ENCODE results near the gene KCNC1. TPM values are rescaled to one million over a fixed set of nuclear protein-coding genes. Genes with fewer than 3 reads are reported as not detected.

Gene KCNC1
- total RNA-seq, 1 experiment from 2014 or later = 0.17 TPM

DNA sequence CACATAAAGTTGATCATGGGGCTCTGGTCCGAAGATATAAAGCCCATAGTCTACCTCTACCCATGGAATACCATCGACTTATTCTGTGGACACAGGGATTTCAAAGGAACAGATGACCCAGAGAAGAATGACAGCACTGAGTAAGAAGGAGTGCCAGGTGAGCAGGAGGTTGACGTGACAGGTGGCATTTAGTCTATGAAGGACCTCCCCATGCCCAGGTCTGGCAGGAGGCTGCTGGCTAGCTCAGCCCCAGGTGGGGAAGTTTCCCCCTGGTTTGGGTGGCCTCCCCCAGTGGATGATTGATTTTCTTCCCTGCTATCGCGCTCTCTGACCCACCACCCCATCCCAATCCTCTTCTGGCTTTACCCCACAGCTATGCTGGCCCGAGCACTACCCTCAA lies 39.1 kb downstream of the KCNC1 start:
- no peak for DNase-seq (ENCODE audit: low read depth)

DNA sequence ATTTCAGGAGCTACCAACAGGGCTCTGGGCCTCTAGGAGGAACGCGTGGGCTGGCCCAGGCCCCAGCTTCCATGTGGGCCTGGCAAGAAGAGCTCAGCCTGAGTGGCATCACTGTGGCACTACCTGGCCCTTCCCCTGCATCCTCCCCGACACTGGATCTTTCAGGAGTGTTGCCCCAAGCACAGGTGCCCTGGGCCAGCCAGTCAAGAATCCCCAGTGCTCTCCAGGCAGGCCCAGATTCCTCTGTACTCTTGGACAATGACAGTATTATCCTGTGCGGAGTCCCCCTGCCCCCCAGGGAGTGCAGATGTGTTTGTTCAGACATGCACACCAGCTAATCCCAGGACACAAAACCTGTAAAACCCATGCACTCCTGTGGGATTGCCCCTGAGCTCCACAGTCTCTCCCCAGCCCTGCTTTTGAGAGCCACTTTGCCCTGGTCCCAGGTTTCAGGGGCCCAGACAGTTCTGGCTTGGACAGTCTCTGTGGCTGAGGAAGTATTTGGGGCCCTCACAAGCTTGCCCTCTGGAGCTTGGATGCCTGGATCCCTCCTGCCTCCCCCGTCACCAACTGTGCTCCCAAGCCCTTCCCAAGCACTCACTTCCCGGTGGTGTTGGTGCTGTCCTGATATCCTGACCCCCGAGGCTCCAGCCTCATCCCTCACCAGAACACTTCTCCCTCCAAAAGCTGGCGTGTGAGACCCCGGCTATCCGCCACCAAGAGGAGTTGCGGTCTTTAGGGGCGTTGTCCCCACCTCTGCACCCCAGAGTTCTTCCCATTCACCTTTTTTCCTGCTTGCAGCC lies 39.9 kb downstream of the KCNC1 start:
- no peak for DNase-seq (ENCODE audit: low read depth)

DNA sequence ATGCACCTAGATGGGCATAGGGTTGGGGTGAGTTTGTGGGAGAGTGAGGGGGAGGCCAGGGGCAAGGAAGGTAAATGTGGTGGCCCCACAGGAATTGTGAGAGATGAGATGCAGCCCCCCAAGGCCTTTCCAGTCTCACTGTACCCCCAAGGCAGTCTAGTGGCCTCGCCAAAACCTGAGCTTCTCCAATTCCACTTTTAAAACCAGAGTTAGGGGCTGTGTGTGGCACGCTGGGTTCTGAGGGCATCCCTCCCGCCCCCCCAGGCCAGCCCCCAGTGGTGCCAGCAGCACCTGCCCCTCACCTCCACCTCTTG lies 40.4 kb downstream of the KCNC1 start:
- DNase-seq (ENCODE audit: low read depth) = no peak

DNA sequence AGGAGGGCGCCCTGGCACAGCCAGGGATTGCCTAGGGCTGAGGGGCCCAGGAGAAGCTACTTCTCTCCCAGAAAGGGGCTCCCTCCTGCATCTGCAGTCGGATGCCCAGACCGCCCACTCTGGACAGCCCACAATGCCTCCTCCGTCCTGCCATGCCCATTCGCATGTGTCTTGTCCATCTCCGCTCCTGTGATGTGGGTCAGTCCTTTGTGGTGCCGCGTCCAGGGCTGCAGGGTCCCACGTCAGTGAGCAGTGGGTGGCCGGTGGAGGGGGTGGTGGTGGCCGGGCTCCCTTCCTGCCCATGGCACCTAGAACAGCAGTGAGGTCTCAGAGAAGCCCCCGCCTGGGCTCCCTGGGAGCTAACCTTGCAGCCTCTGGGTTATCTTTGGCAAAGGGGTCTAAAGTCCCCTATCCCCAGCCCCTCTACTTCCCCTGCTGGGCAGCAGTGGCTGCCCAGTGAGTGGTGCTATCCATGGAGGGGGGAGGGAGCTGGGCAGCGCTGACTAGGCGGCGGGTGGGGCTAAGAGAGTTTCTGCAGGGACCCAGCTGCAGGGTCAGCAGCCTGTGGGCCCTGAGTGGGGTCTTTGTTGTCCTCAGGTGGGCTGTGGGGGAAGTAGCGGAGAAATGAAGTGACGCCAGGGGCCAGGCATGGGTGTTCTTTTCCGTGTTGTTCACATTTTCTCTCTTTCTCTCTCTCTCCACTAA lies 41.1 kb downstream of the KCNC1 start:
- DNase-seq (ENCODE audit: low read depth) = no peak

DNA sequence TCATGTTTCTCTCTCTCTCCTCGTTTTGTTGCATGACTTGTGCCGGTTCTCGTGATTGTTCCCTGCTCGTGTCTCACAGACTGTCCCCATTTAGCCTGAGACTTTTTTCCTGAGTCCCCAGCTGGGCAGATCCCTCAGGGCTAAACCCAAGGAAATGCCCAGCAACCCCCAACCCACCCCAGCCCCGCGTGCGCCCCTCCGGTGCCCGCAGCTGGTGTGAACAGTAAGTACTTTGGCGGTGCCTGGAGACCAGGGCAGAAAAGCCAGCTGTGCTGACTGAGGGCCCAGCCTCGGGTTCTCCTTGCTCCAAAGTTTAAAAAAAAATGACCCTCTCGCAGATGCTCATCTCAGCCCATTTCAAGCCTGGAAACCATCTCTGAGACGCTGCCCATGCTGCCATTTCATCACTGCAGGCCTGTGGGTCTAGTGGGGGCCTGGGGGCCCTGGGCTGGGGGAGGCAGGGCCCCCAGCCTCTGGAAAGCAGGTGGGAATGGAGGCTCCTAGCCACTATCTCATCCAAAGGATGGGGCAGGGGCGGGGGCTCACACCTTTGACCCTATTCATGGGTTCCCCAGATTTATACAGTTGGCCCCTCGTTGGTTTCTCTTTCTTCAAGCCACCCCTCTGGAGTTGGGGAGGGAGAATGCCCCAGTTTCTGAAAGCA lies 41.8 kb downstream of the KCNC1 start:
- no peak for DNase-seq (ENCODE audit: low read depth)

DNA sequence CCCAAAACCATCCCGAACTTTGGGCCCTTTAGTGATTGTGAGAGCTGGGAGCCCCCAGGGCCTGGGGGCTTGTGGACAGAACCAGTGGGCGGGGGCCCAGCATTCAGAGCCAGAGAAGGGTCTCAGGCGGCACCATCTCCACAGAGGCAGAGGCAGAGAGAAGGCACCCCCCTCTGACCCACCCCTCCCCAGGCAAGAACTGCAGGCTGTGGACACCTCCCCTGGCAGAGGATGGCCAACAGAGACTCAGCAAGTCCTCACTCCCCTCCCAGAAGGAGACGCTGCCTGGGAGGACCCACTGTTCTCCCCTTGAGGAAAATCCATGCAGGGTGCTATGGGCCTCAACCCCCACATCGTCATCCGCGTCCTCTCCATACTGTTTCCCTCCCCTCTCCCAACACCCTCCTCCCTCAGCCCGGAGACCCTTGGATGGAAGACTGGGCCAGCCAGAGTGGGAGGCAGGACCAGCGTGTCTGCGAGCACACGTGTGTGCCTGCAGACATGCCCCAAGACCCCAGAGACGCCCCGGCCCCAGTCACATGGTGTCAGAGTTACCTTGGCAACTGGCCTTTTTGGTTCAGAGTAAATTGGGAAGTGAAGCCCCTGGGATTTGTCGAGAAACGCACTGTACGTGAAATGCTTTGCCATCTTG lies 42.6 kb downstream of the KCNC1 start:
- DNase-seq (ENCODE audit: low read depth) = no peak

DNA sequence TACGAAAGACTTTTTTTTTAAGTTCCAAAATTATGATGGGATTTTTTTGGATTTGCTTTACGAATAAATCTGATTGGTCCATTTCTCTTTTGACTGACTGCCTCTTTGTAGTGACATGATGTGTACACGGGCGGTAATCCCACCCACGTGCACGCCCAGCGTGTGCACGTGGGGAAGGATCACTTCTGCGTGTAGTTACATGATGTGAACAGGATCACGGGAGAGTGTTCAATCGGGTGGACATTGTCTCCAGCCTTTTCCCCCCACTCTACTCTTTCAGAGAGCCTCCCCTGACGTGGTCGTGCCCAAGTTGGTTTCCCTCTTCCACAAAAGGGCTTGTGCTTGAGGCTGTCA lies 43.1 kb downstream of the KCNC1 start:
- no peak for DNase-seq (ENCODE audit: low read depth)

DNA sequence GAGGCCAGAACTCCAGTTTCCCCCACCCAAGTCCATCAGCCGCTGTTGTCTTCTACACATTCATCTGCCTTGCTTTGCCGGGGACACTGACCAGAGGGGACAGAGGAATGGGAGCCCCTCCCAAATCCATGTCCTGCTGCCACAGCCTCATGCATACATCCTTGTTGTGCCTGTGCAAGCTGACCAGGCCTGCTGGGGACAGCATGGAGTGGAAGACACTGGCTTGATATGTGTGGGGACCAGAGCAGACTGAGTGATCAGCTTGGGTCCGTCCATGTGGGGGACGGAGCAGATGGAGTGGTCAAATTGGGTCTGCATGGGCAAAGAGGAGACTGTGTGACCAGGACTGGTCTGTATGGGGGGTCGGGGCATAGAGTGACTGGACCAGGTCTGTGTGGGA lies 43.8 kb downstream of the KCNC1 start:
- DNase-seq (ENCODE audit: low read depth) = no peak

DNA sequence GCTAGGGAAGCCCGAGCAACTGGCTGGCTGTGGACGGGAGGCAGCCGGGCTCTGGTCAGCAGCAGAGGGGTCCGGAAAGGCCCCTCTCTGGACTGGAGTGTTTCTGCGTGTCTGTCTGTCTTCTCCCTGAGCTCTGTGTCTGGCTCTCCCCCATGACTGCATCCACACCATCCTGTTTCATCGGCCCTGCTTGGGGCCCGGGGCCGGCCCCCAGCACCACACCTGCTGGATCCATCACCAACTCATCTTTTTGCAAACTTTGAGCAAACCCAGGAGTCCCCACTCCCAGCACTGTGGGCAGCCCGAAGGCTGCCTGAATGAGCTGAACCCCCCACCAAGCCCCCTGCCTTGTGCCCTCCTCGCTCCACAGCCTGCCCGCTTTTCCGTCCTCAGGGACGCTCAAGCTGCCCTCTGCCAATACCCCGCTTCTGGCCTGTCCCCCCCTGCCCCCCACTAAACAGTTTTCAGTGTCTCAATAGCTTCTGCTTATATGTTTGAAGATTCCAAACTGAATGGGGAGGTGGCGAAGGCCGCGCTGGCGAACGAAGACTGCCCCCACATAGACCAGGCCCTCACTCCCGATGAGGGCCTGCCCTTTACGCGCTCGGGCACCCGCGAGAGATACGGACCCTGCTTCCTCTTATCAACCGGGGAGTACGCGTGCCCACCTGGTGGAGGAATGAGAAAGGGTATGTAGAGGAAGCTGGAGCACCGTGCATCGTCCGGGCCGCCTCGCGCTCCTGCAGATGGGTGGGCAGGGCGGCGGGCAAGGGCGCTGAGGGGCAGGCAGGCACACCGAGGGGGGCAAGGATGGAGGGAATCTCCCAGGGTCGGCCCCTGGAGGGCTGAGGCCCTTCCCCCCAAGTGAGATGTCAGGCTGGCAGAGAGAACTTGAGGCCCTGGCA lies 44.6 kb downstream of the KCNC1 start:
- DNase-seq (ENCODE audit: low read depth) = no peak

DNA sequence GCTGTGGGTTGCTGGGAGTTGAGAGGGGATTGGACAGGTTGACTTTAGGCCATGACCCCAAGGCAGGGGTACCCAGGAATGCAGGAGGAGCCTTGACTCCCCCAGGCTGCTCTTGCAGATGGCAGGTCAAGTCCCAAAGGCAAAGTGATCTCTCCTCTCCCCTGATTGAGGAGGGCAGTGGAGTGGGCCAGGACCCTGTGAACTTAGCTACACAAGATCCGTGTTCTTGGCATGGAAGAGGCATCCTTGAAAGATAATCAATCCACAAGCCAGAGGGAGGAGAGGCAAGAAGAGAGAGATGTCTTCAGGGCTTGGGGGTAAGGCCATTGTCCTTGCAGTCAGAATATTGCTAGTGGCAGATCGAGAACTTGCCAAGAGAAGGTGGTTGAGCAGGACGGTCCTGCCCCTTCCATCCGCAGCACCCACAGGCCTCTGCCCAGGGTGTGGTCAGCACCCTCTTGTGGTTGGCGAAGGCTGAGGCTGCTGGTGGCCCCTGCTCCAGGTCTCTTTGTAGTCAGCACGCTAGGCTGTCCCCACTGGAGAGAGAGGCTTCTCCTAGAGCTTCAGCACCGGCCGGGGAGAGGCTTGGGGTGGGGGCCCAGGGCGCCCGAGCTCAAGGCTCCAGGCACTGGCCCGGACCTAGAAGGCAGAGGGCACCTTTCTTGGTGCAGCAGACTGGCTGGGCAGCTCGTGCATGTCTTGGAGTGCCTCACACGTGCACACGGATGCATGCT lies 45.4 kb downstream of the KCNC1 start:
- DNase-seq (ENCODE audit: low read depth) = no peak

DNA sequence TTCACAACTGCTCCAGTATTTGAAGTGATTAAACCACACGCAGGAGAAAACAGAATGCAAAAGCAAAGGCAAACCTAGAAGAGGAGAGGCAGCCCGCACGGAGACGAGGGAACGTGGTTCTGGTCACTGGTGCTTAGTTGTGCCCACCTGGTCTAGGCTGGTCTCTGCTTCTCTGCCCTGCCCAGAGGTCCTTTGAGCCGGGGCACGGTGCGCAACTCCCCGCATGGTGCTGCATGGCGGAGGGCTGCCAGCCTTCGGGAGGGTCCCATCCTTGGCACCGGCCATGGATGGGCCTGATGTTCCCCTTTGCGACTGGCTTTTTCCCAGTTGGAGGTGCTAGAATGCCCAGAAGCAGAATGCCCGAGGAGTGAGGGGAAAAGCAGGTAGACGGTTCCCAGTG lies 46.1 kb downstream of the KCNC1 start:
- DNase-seq (ENCODE audit: low read depth) = no peak

DNA sequence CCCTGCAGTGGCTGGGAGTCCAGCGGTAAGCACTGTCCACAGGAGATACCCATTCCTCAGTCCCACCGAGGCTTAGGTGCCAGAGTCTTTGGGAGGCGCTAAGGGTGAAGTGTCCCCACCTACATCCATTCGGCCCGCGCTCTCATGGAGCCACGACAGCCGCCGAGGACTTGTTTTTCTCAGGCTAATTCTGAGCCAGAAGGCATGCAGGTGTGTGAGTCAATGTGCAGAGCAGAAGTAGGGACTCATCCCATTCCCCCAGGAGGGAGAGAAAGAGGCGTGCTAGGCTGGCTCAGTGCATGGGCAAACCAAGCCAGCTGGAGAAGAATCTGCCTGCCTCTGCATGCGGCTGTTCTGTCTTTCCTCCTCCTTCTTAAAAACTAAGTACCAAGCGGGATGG lies 46.6 kb downstream of the KCNC1 start:
- no peak for DNase-seq (ENCODE audit: low read depth)

DNA sequence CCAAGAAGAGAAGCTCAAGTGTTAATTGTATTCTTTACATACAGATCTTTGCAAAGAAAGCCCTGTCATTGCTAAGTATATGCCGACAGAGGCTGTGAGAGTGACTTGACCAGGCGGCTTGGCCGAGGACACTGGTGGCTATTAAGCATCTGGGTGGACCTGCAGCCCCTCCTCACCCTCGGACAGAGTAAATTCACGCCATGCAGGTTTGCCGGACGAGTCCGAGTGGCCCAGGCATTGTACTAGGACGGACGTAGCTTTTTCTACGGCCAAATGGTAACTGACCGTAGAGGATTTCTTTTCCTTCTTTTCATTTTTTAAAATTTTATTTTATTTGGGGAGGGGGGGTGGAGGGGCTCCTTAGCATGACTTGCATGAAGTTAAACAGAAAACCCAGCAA lies 47.0 kb downstream of the KCNC1 start:
- no peak for DNase-seq (ENCODE audit: low read depth)

DNA sequence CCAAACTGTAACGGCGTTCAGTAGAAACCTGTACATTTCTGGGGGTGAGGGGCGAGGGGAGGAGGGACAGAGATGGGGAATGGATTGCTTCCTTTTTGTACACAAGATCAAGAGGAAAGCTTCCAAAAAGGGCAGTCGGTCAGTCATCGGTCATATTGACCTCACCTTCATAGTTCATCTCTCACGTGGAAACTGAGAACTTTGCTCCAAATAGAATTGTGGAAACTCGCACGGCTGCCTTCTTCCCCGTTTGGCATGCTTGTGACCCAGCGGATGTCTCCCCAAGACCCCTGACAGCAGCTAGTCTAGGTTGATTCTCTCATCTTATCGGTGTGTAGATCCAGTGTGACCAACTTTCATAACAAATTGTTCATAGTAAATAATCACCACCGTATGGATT lies 47.6 kb downstream of the KCNC1 start:
- no peak for DNase-seq (ENCODE audit: low read depth)

DNA sequence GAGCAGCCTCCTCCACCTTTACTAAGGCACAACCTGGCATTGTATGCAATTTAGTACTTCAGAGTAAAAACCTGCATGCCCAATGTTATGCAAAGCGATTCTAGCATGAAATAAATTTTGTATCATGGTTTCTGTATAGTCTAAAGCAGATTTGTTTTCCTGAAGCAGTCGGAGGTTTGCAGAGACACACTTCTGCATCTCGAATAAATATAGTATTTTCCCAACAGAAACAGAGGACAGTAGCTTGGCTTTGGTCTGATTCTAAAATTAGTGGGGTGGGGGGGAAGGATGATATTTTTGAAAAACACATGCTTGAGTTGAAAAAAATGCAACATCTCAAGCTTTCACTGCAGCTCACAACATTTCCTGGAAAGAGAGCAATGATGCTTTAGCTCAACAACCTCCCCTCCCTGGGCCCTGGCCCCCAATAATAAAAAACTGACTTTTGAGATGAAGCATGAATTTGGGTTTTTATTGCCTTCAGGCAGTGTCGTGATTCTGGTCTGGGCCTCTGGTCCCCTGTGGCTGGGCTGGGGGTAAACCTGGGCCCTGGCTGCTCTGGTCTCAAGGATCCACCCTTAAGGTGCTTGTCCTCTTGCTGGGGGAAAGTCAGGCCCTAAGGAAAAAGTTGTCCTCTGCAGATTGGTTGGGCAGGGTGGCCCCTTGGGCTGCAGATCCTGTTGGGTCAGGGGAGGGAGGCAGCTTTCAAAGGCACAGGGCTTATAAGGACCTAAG lies 48.2 kb downstream of the KCNC1 start:
- no peak for DNase-seq (ENCODE audit: low read depth)

DNA sequence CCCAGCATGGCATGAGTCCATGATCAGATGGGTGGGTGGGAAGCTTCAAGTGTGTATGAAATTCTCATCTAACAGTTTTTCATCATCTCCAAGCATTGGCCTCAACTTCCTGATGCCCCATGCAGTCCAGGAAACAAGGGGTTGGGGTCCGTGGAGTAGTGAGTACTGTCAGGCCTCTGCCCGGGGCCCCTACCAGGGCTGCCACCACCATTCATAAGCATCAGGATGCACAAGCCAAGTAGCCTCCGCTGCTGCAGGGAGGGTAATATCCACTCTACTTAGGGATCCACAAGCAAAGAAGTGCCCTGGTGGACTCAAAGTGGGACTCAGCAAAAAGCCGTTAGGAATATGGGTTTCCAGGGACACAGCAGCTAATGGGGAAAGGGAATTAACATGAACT lies 49.3 kb downstream of the KCNC1 start:
- no peak for DNase-seq (ENCODE audit: low read depth)

DNA sequence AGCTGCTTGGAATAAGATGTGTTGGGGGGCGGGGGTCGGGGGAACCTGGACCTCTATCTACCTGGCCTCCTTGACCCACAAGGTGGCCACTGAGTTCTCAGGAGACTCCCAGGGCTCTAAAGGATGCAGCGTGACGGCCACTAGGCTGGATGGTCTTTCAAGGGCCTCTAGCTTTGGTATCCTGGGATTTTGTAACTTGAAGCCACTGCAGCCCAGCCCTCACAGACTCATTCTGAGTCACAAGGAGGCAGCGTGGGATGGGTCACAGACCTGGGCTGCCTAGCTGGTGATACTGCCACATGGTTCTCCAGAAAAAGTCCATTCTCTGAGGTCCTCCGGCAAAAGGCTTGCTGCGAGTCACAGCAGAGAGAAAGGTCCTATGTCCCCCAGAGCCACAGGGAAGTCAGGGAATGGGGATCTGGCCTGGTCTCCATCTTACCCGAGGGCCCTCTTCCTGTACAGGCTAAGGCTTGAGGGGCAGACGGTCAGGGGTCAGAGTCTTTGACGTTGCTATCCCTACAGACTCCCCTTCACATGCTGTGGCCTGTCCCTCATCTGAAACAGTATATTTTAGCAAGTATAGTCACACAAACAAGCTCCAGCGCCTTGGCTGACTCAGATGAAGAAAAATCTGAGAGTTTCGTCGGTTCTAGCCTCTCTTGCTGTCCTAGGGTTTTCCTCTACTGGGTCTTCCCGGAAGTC lies 52.4 kb downstream of the KCNC1 start:
- peak; percentile 88 for DNase-seq (ENCODE audit: low read depth)

DNA sequence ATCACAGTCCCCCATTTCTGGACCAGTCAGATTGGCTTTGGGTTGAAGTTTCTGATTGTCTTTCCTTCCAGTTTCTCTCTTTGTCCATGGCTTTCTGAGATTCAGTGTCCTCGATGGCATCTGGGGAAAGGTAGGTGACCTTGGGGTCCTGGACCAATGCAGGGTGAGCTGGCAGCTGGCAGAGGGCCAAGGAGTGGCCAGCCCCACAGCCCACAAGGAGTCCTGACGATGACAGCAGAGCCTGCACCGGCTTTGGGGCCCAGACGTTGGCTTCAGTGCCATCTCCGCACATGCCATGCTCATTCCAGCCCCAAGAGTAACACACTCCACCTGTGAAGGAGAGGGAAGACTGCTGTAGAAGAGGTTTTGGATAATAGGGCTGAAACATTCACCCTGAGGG lies 53.5 kb downstream of the KCNC1 start:
- no peak for DNase-seq (ENCODE audit: low read depth)

DNA sequence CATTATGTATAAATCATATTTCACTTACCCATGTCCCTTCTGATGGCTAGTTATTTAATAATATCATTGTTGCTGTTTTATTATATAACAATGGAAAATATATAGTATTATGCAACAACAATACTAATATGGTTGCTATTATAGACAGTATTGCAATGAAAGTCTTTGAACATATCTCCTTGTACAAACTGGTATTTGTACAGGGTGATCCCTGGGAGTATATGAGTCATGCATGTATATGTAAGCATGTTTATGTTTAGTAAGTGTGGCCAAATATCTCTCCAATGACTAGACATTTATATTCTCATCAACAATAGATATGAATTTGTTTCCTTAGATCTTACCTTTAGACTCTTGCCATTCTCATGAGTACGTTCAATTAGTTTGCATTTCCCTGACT lies 55.9 kb downstream of the KCNC1 start:
- DNase-seq (ENCODE audit: low read depth) = peak; percentile 36
